Suppressor macrophage treated with lipopolysaccharide for 1 hour (primary cell): ENCODE data around the gene PXDN.
A peak's percentile ranks its signal among the peaks of the same experiment; 100 is the strongest.
"Not testable (repeated sequence)": the region's sequence is repeated elsewhere in the genome, so short reads cannot be mapped to it uniquely, and the experiment has no call there.

Source experiments
- DNase-seq, 3 donors: peaks; one replicate each; pipeline ENCODE4 v3.0.0-alpha.2; 2020 to 2022

Gene PXDN

GRCh38 chr2:1744446-1745170 lies at the start of gene PXDN:
Gene PXDN, minus strand, starts transcription at chr2:1744515. Its CDS starts 60 bp downstream, at chr2:1744455.
- DNase-seq = peak in 1 of 3 donors; percentile 8

GRCh38 chr2:1793868-1794445 lies 49.6 kb upstream of the PXDN start:
- DNase-seq = no peak

GRCh38 chr2:1793001-1793867 lies 48.9 kb upstream of the PXDN start:
- DNase-seq = no peak

DNA sequence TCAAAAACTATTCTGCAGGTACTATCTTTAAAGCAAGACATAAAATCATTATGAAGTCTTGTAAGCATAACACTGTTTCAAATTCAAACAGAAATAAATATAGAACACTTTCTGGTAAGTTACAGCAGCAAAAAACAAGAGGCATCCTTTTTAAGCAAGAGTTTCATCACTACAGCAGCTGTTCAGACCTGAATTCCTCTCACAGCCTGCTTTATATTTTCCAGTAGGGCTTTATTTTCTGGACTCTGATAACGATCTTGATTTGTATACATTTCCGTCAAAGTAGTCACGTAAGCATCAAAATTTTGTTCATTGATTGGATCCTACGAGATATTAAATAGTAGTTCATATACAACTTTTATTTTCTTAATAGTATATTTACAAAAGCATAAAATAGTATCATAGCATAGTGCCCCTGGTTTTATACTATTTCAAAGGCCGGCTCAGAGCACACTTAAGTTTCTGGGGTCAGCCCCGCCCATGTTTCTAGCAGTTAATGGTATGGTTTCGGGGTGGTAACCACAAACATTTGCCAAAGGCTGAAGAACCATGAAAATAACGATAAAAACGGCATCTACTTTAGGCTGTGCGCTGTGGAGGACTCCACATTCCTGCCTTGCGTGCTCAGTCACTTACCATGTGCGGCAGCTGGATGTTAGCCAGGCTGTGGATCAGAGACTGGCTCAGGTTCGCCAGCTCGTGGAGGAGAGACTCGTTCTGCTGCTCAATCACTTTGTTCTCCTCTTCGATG lies 47.5 kb upstream of the PXDN start:
- DNase-seq = no peak

DNA sequence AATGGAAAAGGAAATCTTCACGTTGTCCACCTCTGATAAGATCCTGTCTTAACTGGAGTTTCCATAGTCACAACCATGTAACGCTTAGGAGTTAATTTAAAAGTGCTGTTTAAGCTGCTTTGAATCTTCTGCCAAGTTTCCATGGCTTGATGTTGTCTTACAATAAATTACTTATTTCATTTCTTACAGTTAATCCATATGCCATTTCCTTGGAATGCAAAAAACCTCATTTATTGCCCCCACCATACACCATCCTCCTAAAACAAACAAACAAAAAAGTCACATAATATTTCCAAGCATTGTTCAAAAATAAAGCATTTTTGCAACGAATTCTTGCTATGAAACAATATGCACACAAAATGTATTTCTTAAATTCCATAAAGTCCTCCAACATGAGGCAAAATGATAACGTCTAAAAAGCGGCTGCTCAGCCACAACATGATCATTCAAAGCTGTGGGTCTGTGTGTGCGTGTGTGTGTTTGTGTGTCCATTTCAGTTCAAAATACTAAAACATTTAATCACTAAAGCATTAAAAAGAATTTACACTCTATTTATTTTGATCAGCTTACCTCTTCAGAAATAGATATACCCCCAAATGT lies 46.8 kb upstream of the PXDN start:
- DNase-seq = no peak

GRCh38 chr2:1790473-1790872 lies 46.2 kb upstream of the PXDN start:
- DNase-seq = no peak

DNA sequence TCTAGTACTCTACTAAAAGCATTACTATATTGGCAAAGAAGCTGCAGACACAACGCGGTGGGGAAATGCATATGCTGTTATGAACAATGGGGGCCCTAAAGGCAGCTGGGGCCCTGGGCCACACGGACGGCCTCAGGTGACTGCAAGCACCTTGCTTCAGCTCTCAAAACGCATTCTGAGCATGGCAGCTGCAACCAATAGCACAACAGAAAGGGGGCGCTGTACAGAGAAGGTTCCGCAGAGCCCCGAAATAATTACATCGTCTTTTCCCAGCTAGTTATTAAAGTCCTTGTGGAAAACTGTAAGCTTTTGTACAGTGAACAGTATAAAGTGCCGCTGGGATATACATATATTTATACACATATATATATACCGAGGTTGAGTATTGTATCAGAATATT lies 45.3 kb upstream of the PXDN start:
- DNase-seq = no peak

DNA sequence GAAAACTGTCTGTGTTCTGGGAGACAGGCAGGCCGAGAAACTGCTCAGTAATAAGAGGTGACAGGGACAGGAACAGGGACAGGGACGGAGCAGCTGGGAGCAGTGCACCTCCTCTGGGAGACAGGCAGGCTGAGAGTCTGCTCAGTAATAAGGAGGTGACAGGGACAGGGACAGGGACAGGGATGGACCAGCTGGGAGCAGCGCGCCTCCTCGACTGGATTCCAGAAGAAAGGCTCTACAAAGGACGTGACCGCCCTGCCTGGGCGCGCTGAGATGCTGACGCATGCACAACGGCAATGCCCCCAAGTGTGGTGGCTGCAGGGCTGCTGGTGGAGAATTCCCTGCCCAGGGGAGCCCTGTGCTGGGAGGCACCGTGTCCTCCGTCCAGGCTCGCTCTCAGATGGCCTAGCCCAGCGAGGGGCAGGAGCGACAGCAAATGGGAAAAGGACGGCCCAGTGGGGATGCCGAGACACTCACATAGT lies 44.2 kb upstream of the PXDN start:
- DNase-seq = no peak

DNA sequence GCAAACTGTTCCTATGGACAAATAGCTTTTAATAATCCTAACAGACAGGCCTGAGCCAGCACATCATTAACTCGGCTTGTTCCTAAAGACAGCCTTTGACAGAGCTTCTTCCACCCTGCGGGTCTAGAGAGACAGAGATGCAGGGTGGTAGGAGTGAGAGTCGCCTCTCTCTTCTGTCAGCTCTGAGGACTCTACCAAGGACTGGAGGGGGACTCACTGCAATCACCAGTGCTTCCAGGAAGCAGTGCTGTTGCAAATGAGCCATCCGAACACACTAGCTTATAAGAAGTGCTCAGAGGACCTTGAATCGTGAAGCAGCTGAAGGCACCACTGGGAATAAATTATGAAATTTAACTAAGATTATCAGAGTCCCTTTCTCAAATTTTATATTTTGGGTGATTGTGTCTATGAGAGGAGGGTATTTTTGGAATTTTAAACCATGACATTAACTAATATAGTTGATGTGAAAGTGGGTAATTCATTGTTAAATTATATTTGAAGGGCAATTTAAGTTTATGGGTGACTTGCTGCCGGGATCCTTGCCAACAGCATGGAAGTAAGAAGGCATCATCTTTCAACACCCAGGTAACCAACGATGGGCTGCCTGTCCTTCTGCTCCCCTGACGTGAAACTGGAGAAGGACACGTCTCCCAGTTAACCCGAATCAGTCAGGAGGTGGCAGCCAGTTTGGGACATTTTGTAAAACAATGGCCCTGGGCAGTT lies 43.6 kb upstream of the PXDN start:
- DNase-seq = no peak

DNA sequence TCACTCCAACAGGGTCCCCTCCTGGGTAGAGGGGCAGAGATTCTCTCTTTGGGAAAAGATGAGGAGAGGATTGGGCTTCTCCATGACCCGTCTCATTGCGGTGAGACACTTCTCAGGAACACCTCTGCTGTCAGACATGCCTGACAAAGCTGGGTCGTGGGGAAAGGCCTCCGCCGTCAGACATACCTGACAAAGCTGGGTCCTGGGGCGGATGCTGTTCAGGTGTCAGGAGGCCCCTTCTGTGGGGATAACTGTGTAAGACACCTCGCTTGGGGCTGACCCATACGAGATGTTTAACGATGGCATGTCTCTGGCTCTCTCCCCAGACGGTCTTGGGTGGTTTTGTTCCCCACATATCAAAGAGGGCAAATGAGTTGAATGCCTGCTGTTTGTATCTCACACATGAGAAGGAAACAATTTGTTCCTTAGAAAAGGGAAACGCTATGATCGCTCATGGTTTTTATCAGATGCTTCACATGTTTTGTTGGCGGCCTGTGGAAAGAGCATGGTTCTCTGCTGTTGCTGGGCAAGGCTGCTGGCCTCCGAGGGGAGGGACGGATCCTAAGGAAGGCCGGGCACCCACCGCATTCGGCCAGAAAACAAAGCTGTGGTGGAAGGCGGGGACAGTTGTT lies 40.8 kb upstream of the PXDN start:
- no peak for DNase-seq

- DNase-seq = no peak
These were observed 39.8 kb upstream of the PXDN start for GRCh38 chr2:1784087-1784486.

DNA sequence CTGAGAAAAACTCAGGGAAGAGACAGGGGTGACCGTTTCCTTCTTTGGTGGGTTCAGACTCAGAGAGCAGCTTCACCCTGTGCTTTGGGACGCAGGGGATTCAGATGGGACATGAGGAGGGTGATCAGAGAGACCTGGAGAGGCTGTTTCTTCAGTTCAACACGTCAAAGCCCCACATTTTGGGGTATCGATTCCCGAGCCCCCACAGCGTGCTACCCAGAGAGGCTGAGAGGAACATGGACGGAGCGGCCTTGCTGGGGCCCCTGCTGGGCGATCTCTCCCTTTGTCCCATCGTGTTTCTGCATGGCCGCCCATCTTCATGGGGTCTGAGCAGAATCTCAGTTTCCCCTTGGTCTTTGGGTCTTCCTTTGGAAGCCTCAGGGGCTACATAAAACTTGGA lies 38.2 kb upstream of the PXDN start:
- no peak for DNase-seq

GRCh38 chr2:1781291-1782080 lies 37.2 kb upstream of the PXDN start:
- DNase-seq = no peak

- no peak for DNase-seq
These were observed 36.4 kb upstream of the PXDN start for GRCh38 chr2:1780693-1781092.

GRCh38 chr2:1780054-1780453 lies 35.7 kb upstream of the PXDN start:
- not testable (repeated sequence) for DNase-seq

- DNase-seq = no peak
These were observed 34.3 kb upstream of the PXDN start for GRCh38 chr2:1778566-1778965.

- DNase-seq = no peak
These were observed 33.5 kb upstream of the PXDN start for GRCh38 chr2:1777781-1778180.

DNA sequence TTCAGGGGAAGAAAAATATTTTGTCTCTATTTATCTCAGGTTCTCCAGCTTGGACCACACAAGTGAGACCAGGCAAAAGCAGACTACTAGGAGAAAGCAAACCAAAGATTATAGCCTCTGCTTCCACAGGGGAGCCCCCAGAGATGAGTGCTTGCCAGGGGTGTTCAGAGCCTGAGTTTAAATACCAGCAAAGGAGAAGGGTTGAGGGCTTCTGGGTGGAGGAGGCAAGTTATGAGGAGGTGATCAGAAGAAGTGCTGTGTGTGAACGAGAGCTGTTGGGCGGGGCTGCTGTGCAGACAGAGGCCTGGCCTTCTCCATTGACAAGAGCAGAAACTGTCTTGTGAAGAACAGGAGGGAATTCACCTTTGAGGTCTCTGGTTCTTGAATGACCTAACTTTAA lies 32.8 kb upstream of the PXDN start:
- DNase-seq = no peak

- no peak for DNase-seq
These were observed 31.3 kb upstream of the PXDN start for GRCh38 chr2:1775511-1776035.

GRCh38 chr2:1774929-1775328 lies 30.6 kb upstream of the PXDN start:
- DNase-seq = no peak
